ENCODE data around the gene MED23. TPM values are rescaled to one million over a fixed set of nuclear protein-coding genes. Genes with fewer than 3 reads are reported as not detected.
A peak's percentile ranks its signal among the peaks of the same experiment; 100 is the strongest.

MED23 gene
- total and polyA plus RNA-seq, 9 of the 15 experiments (the other 6 are each of a cell fraction or from before 2014, with no cell fraction given): 13.7 to 61.2 (median 27.2) TPM

GRCh38 chr6:131646249-131646670, 18.2 kb upstream of the MED23 start (continued):
- TF ChIP-seq DACH1 (IDR thresholded peaks at IDR 0.05; ENCODE audit: partially characterized antibody): no peak
- TF ChIP-seq ZNF668 (CRISPR knock-in tag; IDR thresholded peaks at IDR 0.05): no peak; the same call in 1 of the 2 replicates
- TF ChIP-seq RBM39 (optimal IDR thresholded peaks at IDR 0.05; ENCODE audit: low read depth, low read length): no peak
- peak; percentile 77 for TF ChIP-seq GATA2 (CRISPR knock-in tag; IDR thresholded peaks at IDR 0.05)
- peak in 1 of 3 experiments; percentile 62; a peak in 2 of 6 replicates for TF ChIP-seq ZBTB11 (CRISPR knock-in tag; IDR thresholded peaks at IDR 0.05)
- no peak for TF ChIP-seq ZNF146 (CRISPR knock-in tag; IDR thresholded peaks at IDR 0.05; ENCODE audit: unreplicated experiment)
- peak; percentile 71; the same call in 1 of the 2 replicates for TF ChIP-seq SMARCC2 (IDR thresholded peaks at IDR 0.05; ENCODE audit: low read depth)
- TF ChIP-seq ZMIZ1 (IDR thresholded peaks at IDR 0.05; ENCODE audit: low read depth in 2 of 2, low read length in 2 of 2): peak in 1 of 2 experiments; percentile 82; a peak in 1 of 4 replicates
- no peak for TF ChIP-seq PTTG1 (tag; IDR thresholded peaks at IDR 0.05; ENCODE audit: low read depth)
- peak; percentile 98 for TF ChIP-seq MYNN (IDR thresholded peaks at IDR 0.05)
- TF ChIP-seq MYNN (CRISPR knock-in tag; IDR thresholded peaks at IDR 0.05): no peak
- peak; percentile 88 to 92 for TF ChIP-seq TRIM24 (IDR thresholded peaks at IDR 0.05)
- TF ChIP-seq PRMT5 (CRISPR knock-in tag; IDR thresholded peaks at IDR 0.05): no peak
- no peak for TF ChIP-seq JUNB (CRISPR knock-in tag; conservative IDR thresholded peaks at IDR 0.05)
- TF ChIP-seq CEBPZ (IDR thresholded peaks at IDR 0.05; ENCODE audit: borderline replicate concordance, low read depth, low read length): no peak
- no peak for TF ChIP-seq ATF4 (CRISPR knock-in tag; IDR thresholded peaks at IDR 0.05)
